Epidermal melanocyte (primary cell): ENCODE measurements around the gene FGF3.

ENCODE experiments used
- DNase-seq: peaks from one replicate; pipeline ENCODE4 v3.0.0; 2011; ENCODE audit warnings: low spot score; ENCODE audit not compliant: insufficient read length

The FGF3 gene

DNA sequence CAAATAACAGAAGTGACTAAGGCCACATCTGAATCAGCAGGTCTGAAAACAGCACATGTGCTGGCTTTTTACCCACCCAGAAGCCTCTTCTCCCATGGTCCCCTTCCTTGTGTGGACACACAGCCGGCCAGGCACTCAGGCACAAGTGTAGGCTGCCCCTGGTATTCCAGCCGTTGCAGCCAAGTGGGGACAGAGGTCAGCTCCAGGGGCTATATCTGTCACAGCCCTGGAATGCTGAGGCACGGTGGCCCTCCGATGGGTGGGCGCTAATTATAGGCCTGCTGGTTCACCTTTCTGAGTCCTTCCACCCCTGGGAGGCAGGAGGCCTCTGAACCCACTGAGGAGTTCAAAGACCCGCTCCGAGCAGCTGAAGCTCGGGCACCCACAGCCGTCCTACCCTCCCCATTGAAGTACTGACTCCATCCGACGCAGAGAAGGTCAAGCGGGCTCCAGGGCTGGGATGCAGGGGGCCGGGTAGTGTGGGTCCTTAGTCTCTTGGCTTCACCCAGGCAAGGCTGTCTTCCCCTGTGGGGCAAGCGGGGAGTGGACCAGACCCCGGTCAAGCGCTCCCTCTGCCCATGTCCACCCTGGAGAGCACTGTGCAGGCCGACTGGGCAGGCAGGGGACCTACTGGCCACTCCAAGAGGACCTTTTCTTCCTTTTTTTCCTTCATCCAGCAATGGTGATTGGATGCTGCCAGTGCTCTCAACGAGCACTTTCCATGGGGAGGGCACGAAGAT lies 14.3 kb downstream of the FGF3 start:
- no peak for DNase-seq

DNA sequence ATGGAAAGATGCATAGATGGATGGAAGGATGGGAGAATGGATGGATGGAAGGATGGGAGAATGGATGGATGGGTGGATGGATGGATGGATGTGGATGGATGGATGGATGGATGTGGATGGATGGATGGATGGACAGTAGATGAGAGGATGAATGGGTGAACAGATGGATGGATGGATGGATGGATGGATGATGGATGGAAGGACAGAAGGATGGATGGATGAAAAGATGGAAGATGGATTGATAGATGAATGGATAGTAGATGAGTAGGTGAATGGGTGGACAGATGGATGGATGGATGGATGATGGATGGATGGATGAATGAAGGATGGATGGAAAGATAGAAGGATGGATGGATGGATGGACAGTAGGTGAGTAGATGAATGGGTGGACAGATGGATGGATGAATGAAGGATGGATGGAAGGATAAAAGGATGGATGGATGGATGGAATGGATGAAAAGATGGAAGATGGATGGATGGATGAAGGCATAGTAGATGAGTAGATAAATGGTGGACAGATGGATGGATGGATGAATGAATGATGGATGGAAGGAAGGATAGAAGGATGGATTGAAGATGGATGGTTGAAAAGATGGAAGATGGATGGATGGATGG lies 15.5 kb downstream of the FGF3 start:
- DNase-seq: no peak

DNA sequence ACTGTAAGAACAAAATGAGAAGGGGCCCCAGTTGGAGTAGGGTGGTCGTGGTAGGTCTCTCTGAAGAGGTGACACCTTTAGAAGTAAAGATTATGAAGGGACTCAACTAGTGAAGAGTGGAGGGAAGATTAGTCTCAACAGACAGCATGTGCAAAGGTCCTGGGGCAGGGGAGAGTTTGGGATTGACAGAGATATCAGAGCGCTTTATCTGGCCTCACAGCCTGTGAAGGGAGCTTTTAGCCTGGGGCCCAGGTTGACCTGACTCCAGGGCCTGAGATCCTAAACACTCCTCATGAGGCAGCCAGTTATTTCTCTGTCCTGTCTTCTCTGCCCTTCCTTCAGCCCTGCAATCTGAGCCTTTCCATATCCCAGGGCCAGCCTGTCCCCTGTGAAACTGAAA lies 16.2 kb downstream of the FGF3 start:
- DNase-seq: no peak

DNA sequence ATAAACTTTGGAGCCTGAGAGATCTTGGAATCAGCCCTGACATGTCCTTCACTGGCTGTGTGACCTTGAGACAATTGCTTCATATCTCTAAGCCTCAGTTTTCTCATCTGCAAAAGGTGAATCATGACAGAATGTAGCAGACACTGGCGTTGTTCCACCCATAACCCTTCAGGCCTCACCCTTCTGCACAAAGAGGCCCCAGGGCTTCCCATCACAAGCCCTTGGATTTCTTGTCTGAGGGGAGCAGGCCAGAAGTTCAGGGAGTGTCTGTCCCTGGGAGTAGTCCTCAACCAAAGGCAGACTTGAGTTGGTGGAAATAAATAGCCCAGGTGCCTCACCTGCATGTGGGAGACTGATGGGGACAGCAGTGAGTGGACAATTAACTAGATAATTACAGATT lies 16.6 kb downstream of the FGF3 start:
- DNase-seq: no peak

DNA sequence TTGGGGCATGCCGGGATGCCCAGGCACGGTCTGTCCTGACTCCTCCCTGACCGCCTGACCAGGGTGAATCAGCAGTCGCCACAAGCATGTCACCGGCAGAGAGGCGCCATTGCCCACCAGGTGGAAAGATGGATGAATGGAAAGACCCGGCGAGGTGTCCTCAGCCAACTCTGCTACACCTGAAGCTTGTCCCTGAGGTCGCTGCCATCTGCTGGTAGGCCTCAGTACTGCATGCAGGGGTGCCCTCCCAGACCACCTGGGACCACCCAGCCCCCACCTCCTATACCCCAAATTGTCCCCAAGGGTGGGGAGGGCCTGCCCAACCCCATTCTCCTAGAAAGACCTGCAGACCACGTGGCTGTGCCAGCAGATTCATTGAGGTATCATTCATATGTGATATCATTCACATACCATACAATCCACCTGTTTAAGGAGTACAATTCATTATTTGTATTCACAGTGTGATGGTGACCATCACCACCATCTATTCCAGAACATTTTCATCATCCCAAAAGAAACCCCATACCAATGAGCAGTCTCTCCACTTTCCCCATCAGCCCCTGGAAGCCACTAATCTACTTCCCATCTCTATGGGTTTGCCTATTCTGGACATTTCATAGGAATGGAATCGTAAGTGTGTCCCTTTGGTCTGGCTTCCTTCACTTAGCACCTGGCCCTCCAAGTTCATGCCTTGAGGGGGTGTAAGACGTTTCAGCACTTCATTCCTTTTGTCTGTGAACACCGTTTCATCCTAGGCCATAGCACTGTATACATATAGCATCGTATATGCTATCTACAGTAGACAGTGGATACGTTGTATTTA lies 17.5 kb downstream of the FGF3 start:
- DNase-seq: no peak

DNA sequence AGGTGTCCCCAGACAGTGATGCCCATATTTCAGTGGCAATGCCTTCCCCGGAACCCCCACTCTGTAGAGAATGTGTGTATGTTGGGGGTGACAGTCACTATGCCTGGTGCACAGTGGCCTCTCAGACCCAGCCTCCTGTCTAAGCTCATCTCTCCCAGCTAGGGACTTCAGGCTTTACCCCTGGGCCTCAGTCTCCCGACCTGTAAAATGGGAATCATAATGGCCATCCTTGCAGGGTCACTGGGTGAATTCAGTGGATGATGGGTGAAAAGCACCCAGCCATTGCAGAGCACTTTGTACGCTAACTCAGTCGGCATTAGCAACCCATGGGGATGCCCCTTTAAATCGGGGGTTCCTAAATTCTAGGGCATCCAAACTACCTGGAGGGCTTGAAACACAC lies 18.9 kb downstream of the FGF3 start:
- no peak for DNase-seq

DNA sequence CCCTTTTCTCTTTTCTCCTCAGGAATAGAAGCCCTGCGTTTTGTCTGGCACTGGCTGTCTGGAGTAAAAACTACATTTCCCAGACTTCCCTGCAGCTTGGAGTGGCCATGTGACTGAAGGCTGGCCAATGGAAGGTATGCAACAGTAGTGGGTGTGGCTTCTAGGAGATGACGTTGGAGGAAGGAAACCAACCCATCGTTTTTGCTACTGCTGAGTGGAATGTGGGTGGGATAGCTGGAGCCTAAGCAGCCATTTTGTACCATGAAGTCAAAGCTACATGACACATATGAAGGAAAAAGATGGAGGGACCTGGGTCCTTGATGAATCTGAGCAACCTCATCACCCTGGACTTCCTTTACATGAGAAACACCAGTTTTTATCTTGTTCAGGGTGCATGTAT lies 19.6 kb downstream of the FGF3 start:
- no peak for DNase-seq

DNA sequence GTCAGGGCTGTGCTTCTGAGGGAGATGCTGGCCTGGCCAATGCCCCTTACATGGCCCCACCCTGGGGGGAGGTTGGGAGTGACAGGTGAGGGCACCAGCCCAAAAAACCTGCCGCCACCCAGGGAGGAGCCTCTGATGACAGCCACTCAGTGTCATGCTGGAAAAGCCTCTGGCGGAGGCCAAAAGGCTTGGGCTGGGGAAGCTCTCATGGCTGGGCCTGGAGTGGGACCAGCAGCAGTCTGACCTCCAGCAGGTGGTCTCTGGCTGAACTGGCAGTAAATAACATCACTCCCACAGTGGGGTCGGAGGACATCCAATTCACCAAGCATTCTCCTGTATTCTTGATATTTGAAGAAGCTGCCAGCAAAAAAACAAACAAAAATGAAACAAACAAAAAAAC lies 20.1 kb downstream of the FGF3 start:
- no peak for DNase-seq

DNA sequence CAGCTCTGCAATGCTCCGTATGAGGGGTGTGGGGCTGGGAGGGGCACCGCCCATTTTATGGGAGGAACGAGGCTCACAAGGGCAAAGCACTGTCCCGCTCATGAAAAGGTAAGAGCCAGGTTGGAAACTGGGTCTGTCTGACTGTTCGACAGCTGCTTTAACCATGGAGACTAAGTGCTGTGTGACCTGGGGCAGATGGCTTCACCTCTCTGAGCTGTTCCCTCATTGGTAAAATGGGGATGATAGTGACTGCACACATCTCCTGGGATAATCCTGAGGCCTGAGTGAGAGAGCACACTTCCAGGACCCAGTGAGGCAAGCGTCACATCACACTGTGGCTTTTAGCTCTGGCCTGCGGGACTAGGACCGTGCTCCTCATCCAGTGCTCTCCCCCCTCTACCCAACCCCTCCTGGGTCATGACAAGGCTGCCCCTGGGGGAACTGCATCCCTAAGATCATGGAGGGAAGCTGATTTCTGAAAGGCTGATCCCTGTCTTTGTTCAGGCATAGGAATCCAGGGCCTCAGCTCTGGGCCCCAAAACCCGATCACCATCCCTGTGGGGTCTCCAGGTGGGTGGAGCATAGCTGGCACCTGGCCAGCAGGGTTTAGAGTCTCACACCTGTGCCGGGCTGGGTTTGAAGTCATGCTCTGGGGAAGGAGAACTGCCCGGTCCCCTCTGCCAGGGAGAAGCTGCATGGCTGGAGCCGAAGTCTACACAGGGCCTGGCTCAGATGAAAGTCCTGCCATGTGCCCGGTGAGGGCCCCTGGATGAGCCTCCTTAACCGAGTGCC lies 21.3 kb downstream of the FGF3 start:
- DNase-seq: no peak

DNA sequence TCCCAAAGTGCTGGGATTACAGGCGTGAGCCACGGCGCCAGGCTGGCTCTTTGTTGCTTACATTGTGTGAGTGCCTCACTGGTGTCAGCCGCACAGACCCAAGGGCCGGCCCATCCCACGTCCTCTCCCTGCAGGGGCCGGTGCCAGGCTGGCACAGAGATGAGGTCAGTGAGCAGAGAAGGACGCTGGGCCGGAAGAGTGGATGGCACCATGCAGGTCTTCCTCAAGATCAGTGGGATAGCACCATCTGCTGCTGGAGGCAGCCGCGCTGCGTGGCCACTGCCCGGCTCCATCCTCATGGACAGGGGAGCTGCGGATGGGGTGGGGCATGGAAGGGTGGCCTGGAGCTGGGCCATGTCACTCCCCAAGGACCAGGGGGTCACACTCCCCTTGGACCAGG lies 22.1 kb downstream of the FGF3 start:
- DNase-seq: no peak

DNA sequence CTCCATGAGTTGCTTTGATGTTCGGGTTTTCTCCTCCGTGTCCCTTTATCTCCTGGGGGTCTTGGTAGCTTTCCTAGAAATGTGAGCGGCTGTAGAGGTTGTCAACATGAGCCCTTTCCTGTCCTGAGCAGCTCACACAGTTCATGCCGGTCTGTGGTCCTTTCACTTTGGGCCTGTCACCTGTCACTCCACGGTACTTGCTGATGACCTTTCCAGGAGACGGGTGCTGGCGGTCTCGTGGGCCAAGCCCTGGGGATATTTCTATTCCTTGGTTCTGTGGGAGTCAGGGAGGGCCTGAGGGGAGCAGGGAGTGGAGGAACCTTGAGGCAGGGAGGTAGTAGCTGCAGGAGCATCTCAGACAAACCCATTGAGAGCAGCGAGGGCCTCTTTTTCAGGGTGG lies 23.2 kb downstream of the FGF3 start:
- no peak for DNase-seq

DNA sequence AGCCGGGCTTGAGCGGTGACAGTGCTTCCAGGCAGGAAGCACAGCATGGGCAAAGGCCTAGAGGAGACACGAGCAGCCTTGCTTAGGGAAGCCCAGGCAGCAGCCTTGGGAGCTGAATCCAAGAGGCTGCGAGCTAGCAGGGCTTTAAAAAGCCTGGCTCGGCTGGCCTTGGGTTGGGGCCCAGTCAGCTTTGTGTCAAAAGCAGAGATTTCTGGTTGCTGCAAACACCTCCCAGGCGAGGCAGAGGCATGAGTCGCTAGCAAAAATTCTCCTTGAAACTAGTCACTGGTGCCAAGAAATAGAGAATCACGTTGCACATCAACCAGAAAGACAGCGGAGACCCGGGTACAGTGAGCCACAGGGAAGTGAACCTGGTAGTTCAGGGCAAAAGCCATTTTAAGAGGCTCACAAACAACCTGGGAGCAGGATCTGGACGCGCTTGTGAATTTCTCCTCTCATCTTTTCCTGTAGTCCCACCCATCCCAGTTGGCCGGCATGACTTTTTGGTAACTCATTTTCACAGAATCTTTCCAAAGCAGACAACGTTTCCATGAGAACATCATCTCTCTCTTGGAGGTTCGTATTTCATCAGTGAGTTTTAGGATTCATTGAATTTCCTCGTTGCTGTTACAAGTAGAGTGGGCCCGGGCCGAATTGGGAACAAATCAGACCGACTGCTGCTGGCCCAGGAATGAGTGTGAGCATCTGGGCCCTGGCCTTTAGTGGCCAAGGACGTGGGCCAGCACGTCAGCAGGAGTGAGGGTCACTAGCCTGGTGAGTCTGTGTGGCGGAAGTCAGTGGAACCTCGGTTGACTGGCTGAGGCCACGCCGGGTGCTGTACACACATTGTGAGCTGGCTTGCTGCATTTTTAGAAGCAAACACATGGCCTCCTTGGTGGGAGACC lies 27.7 kb downstream of the FGF3 start:
- no peak for DNase-seq

DNA sequence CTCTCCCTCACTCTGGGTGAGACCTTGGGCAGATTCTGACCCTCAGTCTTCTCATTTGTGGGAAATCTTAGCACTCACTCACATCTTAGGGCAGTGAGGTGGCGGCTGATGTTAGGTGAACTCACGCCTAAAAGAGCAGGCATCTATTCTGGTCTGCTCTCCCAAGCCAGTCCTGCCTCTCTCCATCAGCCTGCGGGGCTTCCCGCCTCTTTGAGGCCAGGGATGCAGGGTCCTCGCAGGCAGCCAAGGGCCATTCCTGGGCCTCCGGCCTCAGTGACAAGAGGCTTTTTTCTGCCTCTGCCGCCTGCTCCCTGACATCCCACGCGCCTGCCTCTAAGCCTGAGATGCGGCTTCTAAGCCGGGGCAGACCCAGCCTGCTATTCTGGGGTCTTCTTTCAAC lies 30.3 kb downstream of the FGF3 start:
- no peak for DNase-seq

DNA sequence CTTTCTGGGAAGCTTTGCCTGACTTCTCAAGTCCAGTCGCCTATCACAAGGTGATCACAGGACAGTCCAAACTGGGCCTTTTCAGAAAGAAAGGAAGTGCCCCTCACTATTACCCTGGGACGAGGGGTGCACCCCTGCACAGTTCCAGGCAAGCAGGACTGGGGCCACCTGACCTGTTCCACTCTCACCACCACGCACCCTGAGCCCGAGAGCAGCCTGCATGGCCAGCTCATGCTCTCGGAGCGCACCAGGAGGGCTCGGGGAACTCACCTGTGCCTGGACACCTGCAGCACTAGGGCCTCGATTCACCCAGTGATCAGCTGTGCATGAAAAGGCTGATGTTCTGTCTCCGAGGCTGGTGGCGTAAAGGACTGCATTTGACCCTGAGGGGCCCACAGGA lies 31.3 kb downstream of the FGF3 start:
- no peak for DNase-seq

DNA sequence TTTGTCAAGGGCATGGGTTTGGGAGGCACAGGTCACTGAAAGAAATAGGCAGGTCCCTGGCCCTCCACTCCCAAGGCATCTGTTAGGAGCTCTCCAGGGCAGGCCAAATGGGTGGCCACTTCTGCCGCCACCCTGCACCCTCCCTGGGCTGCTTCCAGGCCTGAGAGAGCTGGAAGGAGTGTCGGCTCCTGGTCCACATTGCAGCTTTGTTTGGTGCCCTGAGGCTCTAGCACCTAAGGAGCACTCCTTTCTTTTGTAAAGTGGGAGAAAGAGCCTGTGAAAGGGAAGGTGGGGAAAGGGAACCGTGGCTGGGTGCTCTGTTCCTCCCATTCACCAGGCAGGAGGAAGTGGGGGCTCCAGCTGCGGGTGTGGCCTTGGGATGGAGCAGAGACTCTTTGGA lies 31.8 kb downstream of the FGF3 start:
- no peak for DNase-seq

DNA sequence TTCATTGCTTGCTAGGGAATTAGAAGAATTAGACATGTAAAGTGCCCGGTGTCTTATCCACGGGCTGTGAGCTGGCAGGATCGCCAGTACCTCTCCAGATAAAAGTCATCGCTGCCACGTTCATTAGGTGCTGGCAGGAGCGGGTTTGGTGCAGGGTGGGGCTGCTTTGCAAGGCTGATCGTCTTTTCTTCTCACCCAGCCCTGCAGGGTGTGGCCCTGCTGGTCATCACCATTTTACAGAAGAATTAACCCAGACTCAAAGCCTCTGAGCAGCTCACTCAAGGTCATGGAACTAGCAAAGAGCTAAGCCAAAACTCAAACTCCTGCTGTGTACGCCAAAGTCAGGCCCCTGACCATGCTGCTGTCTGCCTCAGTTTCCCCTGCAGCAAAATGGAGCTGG lies 38.0 kb downstream of the FGF3 start:
- DNase-seq: no peak

DNA sequence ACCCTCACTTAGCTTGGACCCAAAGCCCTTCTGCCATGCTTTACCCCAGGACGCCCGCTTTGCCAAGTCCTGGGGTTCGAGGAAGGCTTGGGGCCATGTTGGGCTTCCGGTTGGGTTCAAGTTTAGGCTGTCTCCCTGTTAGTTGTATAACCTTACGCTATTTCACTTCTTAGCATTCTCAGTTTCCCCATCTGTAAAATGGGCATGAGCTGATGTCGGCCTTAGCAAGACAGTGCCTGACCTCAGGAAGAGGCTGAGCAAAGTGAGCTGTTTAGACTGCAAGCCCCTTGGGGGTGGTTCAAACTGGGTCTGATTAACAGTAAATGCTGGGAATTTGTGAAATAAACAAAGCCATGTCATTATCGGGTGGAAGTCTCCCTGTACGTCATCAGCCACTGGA lies 40.8 kb downstream of the FGF3 start:
- DNase-seq: no peak

DNA sequence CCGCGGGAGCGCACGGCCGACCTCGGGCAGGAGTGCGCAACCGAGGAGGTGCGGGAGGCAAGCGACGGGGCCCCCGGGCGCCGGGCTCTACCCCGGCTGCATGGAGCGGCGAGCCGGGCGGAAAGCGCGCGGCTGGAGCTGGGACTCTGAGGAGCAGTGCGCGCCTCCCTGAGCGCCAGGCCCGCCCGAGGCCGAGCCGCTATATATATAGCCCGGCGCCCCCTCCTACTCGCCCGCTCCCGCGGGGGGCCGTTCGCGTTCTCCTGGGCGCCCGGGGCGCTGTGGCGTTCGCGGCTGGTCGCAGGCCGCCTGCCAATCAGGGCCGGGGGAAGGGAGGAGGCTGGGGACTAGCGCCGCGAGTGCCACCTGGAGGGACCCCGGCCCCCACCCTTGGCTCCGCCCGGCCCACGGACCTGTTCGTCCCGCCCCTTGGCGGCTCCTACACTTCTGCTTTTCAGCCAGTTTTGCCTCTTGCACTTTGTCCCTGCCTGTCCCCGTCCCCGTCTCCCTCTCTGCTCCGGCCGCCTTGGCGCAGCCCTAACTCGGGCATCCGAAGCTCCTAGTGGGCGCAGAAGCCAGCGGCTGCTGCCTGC lies 44.0 kb downstream of the FGF3 start, which contains the start of gene FGF4:
Gene FGF4 (minus strand): TSS at position 179 of the 593 bp plus-strand sequence. CDS start 257 bp downstream, outside the sequence.
- no peak for DNase-seq

DNA sequence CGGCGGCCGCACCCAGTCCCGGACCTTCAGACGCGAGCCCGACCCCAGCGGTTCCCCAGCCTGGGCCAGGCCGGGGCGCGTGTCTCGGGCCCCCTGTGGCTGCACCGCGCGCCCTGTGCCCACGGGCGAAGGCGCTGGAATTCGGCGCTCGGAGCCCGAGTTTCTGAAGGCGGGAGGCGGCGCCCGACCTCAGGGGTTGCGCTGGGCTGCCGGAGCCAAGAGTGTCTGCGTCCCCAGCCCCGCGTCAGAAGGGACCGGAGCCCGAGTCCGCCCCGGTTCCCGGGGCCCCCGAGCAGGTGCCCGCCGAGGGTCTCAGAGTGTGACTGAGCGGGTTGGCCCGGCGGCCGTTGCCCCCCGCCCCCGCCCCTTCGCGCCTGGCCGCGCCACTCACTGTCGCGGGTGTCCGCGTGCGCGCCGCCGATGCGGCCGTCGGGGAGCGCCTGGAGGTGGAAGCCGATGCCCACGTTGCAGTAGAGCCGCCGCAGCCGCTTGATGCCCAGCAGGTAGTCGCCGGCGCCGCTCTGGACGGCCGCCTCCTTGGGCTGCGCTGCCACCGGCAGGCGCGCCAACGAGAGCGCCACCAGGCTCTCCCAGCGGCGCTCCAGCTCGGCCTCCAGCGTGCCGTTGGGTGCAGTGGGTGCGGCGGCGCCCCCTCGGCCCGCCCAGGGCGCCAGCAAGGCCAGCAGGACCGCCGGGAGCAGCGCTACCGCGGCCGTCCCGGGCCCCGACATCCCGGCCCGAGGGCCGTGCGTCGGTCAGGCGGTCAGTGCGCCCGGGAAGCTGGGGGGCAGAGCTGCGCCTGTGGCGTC lies 44.7 kb downstream of the FGF3 start:
- DNase-seq: no peak
